ENCODE results near the gene SELENOV.

- TF ChIP-seq ZNF433 (tag by site-specific recombination; IDR thresholded peaks at IDR 0.05; ENCODE audit: low read depth) (no peak), ZNF791 (tag by site-specific recombination; IDR thresholded peaks at IDR 0.05) (no peak), CTCF (tag by site-specific recombination; IDR thresholded peaks at IDR 0.05) (no peak), KLF9 (tag by site-specific recombination; IDR thresholded peaks at IDR 0.05; ENCODE audit: low read depth) (no peak), ZNF777 (tag by site-specific recombination; IDR thresholded peaks at IDR 0.05; ENCODE audit: borderline replicate concordance) (no peak), ZNF501 (tag by site-specific recombination; IDR thresholded peaks at IDR 0.05) (no peak), YY1 (tag by site-specific recombination; IDR thresholded peaks at IDR 0.05) (no peak)
Measured at GRCh38 chr19:39524495-39524894, 9.6 kb downstream of the SELENOV start.
